Fibroblast of villous mesenchyme (primary cell): ENCODE measurements around the gene C17orf58. TPM values are rescaled to one million over a fixed set of nuclear protein-coding genes. Genes with fewer than 3 reads are reported as not detected.
"Not testable (repeated sequence)": the region's sequence is repeated elsewhere in the genome, so short reads cannot be mapped to it uniquely, and the experiment has no call there.

ENCODE experiments used
- DNase-seq: peaks from one replicate; pipeline ENCODE4 v3.0.0-alpha.2; 2010; ENCODE audit warnings: low read depth
- H3K4me3 ChIP-seq: 2 replicates; pipeline ENCODE4 v1.5.1; 2011; ENCODE audit warnings: low read depth, mild to moderate bottlenecking, low read length
- CTCF ChIP-seq: IDR thresholded peaks from 2 replicates; pipeline ENCODE4 v1.5.1; 2012; ENCODE audit warnings: low read depth, mild to moderate bottlenecking, low read length; ENCODE audit not compliant: insufficient read depth
- total RNA-seq: library from RNA; depleted of rRNA; stranded (reverse); fragments of >200 nt; gene quantifications from 2 replicates; pipeline ENCODE4 v1.2.3, GENCODE V29; 2012

Gene C17orf58
- total RNA-seq, 1 donor, result 12.5 TPM

GRCh38 chr17:67992548-67993152 is 3.6 kb downstream of the C17orf58 start:
- TF ChIP-seq CTCF, result no peak
- no peak for DNase-seq
- H3K4me3 ChIP-seq, result peak overlapping the region; percentile 78

- no peak for TF ChIP-seq CTCF
- DNase-seq, result no peak
- no peak overlapping the region for H3K4me3 ChIP-seq
Observed at GRCh38 chr17:67990909-67991308, 5.4 kb downstream of the C17orf58 start.

GRCh38 chr17:67983383-67983688 is 12.9 kb downstream of the C17orf58 start:
- TF ChIP-seq CTCF, result no peak
- DNase-seq, result no peak
- H3K4me3 ChIP-seq, result no peak overlapping the region

- no peak for TF ChIP-seq CTCF
- H3K4me3 ChIP-seq, result no peak overlapping the region
- DNase-seq, result no peak
Observed at GRCh38 chr17:67982686-67983382, 13.4 kb downstream of the C17orf58 start.

GRCh38 chr17:67982034-67982640 is 14.1 kb downstream of the C17orf58 start:
- DNase-seq, result peak; percentile 85
- TF ChIP-seq CTCF, result no peak
- no peak overlapping the region for H3K4me3 ChIP-seq

- not testable (repeated sequence) for DNase-seq
Observed at GRCh38 chr17:67980883-67981282, 15.4 kb downstream of the C17orf58 start.

GRCh38 chr17:67980456-67980855 is 15.8 kb downstream of the C17orf58 start:
- DNase-seq, result no peak
- TF ChIP-seq CTCF, result no peak
- no peak overlapping the region for H3K4me3 ChIP-seq

More at GRCh38 chr17:67980883-67981282, 15.4 kb downstream of the C17orf58 start:
- not testable (repeated sequence) for H3K4me3 ChIP-seq

GRCh38 chr17:67976306-67976705 is 20.0 kb downstream of the C17orf58 start:
- not testable (repeated sequence) for H3K4me3 ChIP-seq, DNase-seq
